Measurements from ENCODE around the gene EGFL7. TPM values are rescaled to one million over a fixed set of nuclear protein-coding genes. Genes with fewer than 3 reads are reported as not detected.

The EGFL7 gene
- total RNA-seq, result 10 to 100 TPM; 34.5 to 38.5 TPM
- 10 to 100 TPM; 32.1 to 39.7 TPM for polyA plus RNA-seq

- peaks cover 0 to 12% (median 5%) of the 10 kb centered on the region in 4 donors for H3K4me1 ChIP-seq (ENCODE audit: control insufficient read depth in 4 of 4, insufficient read depth in 4 of 4, low read length in 3 of 4)
- H3K4me3 ChIP-seq (ENCODE audit: low read depth in 1 of 3, low read length in 3 of 3), result peak within 1 kb of the TSS; percentile 41 to 66 (median 58)
- H3K9me3 ChIP-seq (ENCODE audit: control insufficient read depth in 4 of 4, low read length in 3 of 4), result no peaks in the 10 kb centered on the region
- H3K36me3 ChIP-seq (ENCODE audit: control insufficient read depth in 4 of 4, insufficient read depth in 3 of 4, low read depth in 1 of 4, low read length in 3 of 4), result no peaks in the 10 kb centered on the region
- peak within 1 kb of the TSS; percentile 1 to 28 for H3K9ac ChIP-seq (ENCODE audit: low read depth in 1 of 2, low read length in 2 of 2)
- no peak for DNase-seq (ENCODE audit: low spot score)
- H3K27ac ChIP-seq (ENCODE audit: low read depth in 1 of 2, low read length in 2 of 2), result peak within 1 kb of the TSS; percentile 68 to 78
- TF ChIP-seq ATF3 (IDR thresholded peaks at IDR 0.05) (no peak), SP1 (IDR thresholded peaks at IDR 0.05) (peak; percentile 36), TAF1 (conservative IDR thresholded peaks at IDR 0.05) (peak; percentile 54), FOXA2 (IDR thresholded peaks at IDR 0.05) (no peak), ZBTB33 (IDR thresholded peaks at IDR 0.05) (no peak), RAD21 (IDR thresholded peaks at IDR 0.05) (peak in 1 of 2 donors; percentile 3), HNF4G (IDR thresholded peaks at IDR 0.05) (no peak), GABPA (IDR thresholded peaks at IDR 0.05 in 1 of 2, conservative IDR thresholded peaks at IDR 0.05 in 1 of 2) (no peak), RXRA (IDR thresholded peaks at IDR 0.05) (no peak), MAX (IDR thresholded peaks at IDR 0.05) (no peak), JUND (IDR thresholded peaks at IDR 0.05) (no peak), EGR1 (IDR thresholded peaks at IDR 0.05; ENCODE audit: low read depth in 2 of 2) (no peak), HNF4A (conservative IDR thresholded peaks at IDR 0.05) (no peak), CTCF (IDR thresholded peaks at IDR 0.05; ENCODE audit: low read depth, low read length, missing input control) (no peak), YY1 (IDR thresholded peaks at IDR 0.05) (no peak), NR2F2 (IDR thresholded peaks at IDR 0.05) (peak; percentile 72), REST (IDR thresholded peaks at IDR 0.05) (peak; percentile 19), FOXA1 (IDR thresholded peaks at IDR 0.05) (no peak)
- 65% methylated on average over 38 of the region's 38 CpGs for WGBS
- H3K27me3 ChIP-seq (ENCODE audit: control insufficient read depth in 4 of 4, insufficient read depth in 4 of 4, low read length in 3 of 4), result no peaks in the 10 kb centered on the region
Measured at GRCh38 chr9:136662656-136663581, at the start of gene EGFL7. TSS of gene EGFL7 (plus strand) at chr9:136662916. CDS start at chr9:136668283, 5,367 bp downstream.
